VCaP (cell line): Measurements from ENCODE around the gene IDH3G.

Experiments used
- H3K27ac ChIP-seq: fragments of 450-650 bp; 2 replicates; pipeline ENCODE4 v1.5.1; 2017
- TF ChIP-seq, protein P1 (sequence below): fragments of 450-650 bp; conservative IDR thresholded peaks from 2 replicates; pipeline ENCODE4 v1.5.1; 2017; ENCODE audit warnings: mild to moderate bottlenecking, moderate library complexity

The IDH3G gene

DNA sequence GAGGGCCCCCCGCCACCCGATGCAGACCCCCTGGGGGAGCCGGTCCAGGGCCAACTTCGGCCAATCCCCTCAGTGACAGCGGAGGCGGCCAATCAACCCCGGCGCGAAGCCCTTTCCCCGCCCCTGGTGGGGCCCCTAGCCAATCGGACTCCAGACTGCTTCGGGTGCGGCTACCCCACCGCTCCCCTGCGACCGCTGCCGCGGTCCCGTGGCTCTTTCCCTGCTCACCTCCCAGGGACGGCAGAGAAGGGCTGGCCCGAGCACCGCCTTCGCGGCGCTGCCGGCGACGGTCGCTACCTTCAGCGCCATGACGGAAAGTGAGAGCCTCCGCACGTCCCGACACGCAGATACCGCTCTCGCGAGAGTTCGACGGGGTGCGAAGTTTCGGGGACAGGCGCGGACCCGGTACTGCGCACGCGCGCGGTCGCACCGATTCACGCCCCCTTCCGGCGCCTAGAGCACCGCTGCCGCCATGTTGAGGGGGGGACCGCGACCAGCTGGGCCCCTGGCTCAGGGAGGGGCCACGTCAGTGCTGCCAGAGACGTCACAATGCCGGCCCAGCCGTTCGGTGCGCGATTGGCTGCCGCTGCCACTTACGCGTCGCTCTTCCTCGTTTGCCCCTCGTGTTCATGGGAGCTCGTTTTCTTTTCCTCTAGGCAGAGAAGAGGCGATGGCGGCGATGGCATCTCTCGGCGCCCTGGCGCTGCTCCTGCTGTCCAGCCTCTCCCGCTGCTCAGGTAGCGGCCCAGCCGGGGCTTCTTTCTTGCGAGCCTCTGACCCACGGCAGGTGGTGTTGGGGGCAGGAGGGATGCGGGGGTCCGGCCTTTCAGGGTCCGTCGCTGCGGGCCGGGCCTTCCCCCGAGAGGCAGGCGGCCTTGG lies at the start of gene IDH3G, which contains the start of gene SSR4:
Gene IDH3G, minus strand, starts transcription at position 358 of the 879 bp plus-strand sequence. Its CDS starts 49 bp downstream, at position 309.
Gene SSR4, plus strand, starts transcription at position 651 of the 879 bp plus-strand sequence. Its CDS starts 20 bp downstream, at position 671.
- peak within 1 kb of the TSS; percentile 88 for H3K27ac ChIP-seq
- TF ChIP-seq, protein P1, sequence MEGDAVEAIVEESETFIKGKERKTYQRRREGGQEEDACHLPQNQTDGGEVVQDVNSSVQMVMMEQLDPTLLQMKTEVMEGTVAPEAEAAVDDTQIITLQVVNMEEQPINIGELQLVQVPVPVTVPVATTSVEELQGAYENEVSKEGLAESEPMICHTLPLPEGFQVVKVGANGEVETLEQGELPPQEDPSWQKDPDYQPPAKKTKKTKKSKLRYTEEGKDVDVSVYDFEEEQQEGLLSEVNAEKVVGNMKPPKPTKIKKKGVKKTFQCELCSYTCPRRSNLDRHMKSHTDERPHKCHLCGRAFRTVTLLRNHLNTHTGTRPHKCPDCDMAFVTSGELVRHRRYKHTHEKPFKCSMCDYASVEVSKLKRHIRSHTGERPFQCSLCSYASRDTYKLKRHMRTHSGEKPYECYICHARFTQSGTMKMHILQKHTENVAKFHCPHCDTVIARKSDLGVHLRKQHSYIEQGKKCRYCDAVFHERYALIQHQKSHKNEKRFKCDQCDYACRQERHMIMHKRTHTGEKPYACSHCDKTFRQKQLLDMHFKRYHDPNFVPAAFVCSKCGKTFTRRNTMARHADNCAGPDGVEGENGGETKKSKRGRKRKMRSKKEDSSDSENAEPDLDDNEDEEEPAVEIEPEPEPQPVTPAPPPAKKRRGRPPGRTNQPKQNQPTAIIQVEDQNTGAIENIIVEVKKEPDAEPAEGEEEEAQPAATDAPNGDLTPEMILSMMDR, result no peak

DNA sequence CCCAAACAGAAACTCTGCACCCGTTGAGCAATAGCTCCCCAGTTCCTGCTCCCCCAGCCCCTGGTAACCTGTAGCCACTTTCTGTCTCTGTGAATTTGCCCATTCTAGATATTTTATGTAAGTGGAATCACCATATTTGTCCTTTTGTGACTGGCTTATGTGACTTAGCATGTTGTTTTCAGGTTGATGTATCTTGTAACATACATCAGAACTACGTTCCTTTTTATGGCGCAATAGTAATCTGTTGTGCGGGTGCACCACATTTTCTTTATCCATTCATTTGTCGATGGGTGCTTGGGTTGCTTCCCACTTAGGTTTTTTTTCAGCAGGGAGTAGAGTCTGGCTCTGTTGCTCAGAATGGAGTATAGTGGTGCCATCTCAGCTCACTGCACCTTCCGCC lies 42.7 kb upstream of the IDH3G start:
- TF ChIP-seq, protein P1, result no peak
- H3K27ac ChIP-seq, result no peak overlapping the region

- H3K27ac ChIP-seq, result no peak overlapping the region
Measured at GRCh38 chrX:153832728-153833127, 38.6 kb upstream of the IDH3G start.

DNA sequence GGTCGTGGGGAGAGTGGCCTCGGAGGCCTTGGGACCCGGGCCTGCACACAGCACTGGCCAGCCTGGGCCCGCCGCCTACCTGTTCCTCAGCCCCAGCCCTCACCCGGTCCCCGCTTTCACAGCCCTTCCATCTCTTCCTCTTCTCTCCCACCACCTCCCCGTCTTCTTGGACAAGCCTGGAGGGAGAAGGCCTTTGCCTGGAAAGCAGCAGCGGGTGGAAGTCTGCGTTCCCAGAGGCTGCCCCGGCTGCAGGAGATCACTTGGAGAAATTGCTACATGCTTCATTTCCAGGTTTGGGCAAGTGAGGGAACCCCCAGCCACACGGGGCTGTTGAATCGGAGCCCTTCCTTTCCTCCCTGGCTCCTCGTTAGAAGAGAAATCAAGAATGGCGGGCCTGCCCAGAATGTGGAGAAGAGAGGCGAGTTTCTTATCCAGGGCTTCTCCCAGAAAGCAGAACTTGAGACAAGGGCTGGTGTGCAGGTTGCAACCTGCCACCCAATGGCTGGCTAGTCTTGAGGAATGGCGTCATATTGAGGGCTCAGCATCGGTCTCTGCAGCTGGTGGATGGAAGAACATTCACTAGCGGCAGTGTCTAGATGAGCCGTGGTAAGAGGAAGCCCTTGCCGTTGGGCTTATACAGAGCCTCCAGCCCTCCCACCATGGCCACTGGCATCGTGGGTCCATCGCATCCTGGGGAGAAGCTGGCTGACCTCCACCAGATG lies 37.4 kb upstream of the IDH3G start:
- no peak overlapping the region for H3K27ac ChIP-seq
- TF ChIP-seq, protein P1, result no peak

More at GRCh38 chrX:153832728-153833127, 38.6 kb upstream of the IDH3G start:
- TF ChIP-seq, protein P1, result no peak

- TF ChIP-seq, protein P1, result no peak
- H3K27ac ChIP-seq, result peak overlapping the region; percentile 31; the same call in 1 of the 2 replicates
Measured at GRCh38 chrX:153830640-153831428, 36.7 kb upstream of the IDH3G start.

DNA sequence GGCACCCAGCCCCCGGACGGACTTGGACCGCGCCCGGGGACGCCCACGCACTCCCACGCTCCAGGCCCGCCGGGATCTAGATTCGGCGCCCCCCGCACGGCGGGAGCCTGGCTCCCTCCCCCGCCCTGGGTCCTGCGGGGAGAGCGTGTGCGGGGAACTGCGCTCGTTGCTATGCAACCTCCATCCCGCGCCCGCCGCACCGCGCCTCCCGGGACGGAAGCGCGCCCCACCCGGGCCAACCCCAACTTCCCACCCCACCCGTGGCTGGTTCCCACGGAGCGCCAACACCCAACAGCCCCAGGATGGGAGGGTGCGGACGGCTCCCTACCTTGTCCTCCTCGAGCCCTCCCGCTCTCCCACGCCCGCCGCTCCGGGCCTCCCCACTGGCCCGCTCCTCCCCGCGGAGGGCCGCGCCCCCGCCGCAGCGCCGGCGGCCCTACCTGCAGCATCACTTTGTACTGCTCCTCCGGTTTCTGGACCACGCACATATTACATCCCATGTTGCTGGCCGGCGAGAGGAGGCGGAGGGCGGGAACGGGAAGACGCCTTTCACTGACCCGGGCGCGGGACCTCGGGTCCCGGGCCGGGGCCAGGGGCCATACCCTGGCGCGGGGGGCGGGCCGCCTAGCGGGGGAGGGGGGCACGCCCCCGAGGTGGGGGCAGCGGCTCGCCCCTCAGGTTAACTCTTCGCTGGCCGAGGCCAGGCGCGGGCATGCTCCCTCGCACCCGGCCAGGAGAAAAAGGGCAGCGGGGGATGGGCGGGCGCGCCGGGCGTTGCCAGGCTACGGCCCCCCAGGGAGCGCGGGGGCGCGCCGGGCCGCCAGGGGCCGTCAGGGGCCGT lies 35.8 kb upstream of the IDH3G start, which contains the start of gene PDZD4:
Gene PDZD4, minus strand, starts transcription at position 746 of the 841 bp plus-strand sequence. Its CDS starts 246 bp downstream, at position 500.
- TF ChIP-seq, protein P1, result no peak
- peak within 1 kb of the TSS; percentile 31; the same call in 1 of the 2 replicates for H3K27ac ChIP-seq
